Measurements from ENCODE around the gene NEK6.

Gene NEK6

DNA sequence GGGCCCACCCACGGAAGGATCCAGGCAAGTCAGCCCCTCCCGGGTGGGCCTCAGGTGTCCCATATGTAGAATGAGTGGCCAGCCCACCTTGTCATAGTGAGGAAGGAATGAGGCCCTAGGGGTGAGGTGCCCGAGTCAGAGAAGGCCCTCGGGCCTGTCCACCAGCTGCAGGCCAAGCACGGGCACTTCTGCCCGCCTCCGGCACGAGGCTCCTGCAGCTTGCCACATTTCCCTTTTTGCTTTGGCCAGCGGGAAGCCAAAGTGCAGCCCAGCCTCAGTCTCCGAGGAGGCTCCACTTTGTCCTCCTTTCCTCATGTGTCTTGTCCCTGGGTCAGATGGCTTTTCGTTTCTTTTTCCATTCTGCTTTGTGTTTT is 84.6 kb downstream of the NEK6 start:
- Histone ChIP-seq H3K9me3 (ENCODE audit: control insufficient read depth, low read length) (no peaks in the 10 kb centered on the region), H3K36me3 (ENCODE audit: control insufficient read depth, insufficient read depth, low read length) (no peaks in the 10 kb centered on the region), H3K4me3 (ENCODE audit: insufficient read depth, low read depth, low read length) (no peak overlapping the region), H3K27me3 (ENCODE audit: control insufficient read depth, insufficient read depth, low read length, poor library complexity, severe bottlenecking) (no peaks in the 10 kb centered on the region), H3K27ac (ENCODE audit: insufficient read depth, low read depth, low read length, poor library complexity, severe bottlenecking) (peak overlapping the region; percentile 16), H3K4me1 (ENCODE audit: control insufficient read depth, insufficient read depth, low read length) (peaks cover 19% of the 10 kb centered on the region)
- WGBS, 2 experiments = 94 to 95% methylated on average over 11 of the region's 11 CpGs

DNA sequence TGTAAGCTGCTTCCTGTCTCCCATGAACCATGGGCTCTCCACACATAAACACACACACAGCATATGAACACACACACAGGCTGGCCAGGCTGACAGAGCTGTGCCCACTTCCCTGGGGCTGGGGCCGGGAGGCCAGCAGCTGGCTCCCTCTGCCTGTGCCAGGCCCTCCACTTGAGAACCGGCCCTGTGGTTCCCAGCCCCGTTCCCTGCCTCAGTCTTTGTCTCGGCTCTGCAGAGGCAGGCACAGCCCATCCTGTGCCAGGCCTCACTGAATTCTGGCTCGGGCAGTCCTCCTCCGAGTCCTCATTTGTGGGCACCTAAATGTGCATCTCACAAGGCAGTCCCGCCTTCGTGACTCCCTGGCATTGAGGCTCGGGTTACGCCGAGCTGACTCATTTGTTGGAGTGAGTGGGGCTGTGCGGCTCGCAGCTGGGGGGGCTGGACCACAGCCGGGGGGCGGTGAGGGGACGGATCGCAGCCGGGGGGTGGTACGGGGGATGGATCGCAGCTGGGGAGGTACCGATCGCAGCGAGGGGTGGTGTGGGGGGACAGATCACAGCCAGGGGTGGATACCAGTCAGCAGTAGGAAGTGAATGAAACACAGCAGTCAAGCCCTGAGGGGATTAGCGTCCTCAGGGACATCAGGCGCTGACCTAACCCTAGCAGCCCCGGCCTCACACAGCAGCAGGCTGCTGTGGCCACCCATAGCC is 85.2 kb downstream of the NEK6 start:
- Histone ChIP-seq H3K4me3 (ENCODE audit: insufficient read depth, low read depth, low read length) (no peak overlapping the region), H3K27me3 (ENCODE audit: control insufficient read depth, insufficient read depth, low read length, poor library complexity, severe bottlenecking) (no peaks in the 10 kb centered on the region), H3K4me1 (ENCODE audit: control insufficient read depth, insufficient read depth, low read length) (peaks cover 19% of the 10 kb centered on the region), H3K9me3 (ENCODE audit: control insufficient read depth, low read length) (no peaks in the 10 kb centered on the region), H3K27ac (ENCODE audit: insufficient read depth, low read depth, low read length, poor library complexity, severe bottlenecking) (no peak overlapping the region), H3K36me3 (ENCODE audit: control insufficient read depth, insufficient read depth, low read length) (no peaks in the 10 kb centered on the region)
- WGBS, 2 experiments = 28 to 31% methylated on average over 26 of the region's 26 CpGs

DNA sequence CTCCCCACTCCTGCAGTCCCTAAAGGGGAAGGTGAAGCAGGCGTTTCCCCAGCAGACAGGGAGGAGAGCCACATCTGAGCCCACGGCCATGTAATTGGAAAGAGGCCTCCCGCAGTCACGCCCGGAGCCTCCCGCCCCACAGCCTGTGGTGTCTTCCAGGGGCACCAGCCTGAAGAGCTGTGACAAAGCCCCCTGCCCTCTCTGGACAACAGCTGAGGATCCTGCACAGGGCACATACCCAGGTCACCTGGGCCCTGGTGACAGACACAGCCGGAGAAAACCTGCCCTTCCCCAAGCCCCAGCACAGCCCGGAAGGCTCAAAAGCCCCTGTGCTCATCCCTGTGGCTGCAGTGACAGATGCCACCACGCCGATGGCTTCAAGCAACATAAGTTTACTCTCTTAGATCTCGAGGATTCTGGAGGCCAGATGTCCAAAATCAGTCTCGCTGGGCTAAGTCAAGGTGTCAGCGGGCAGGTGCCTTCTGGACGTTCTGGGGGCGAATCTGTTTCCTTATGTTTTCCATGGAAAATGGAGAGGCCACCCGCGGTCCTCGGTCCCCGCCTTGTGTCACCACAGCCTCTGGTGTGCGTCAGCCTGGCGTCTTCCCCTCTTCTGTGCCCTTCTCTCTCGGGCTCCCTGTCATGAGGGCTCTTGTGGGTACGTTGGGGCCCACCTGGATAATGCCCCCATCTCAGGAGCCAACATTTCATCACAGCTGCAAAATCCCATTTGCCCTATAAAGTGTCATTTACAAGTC is 86.0 kb downstream of the NEK6 start:
- 82 to 83% methylated on average over 23 of the region's 23 CpGs for WGBS, 2 experiments
- Histone ChIP-seq H3K27ac (ENCODE audit: insufficient read depth, low read depth, low read length, poor library complexity, severe bottlenecking) (no peak overlapping the region), H3K4me3 (ENCODE audit: insufficient read depth, low read depth, low read length) (no peak overlapping the region), H3K27me3 (ENCODE audit: control insufficient read depth, insufficient read depth, low read length, poor library complexity, severe bottlenecking) (no peaks in the 10 kb centered on the region), H3K9me3 (ENCODE audit: control insufficient read depth, low read length) (no peaks in the 10 kb centered on the region), H3K4me1 (ENCODE audit: control insufficient read depth, insufficient read depth, low read length) (peaks cover 19% of the 10 kb centered on the region), H3K36me3 (ENCODE audit: control insufficient read depth, insufficient read depth, low read length) (peaks cover 4% of the 10 kb centered on the region)

DNA sequence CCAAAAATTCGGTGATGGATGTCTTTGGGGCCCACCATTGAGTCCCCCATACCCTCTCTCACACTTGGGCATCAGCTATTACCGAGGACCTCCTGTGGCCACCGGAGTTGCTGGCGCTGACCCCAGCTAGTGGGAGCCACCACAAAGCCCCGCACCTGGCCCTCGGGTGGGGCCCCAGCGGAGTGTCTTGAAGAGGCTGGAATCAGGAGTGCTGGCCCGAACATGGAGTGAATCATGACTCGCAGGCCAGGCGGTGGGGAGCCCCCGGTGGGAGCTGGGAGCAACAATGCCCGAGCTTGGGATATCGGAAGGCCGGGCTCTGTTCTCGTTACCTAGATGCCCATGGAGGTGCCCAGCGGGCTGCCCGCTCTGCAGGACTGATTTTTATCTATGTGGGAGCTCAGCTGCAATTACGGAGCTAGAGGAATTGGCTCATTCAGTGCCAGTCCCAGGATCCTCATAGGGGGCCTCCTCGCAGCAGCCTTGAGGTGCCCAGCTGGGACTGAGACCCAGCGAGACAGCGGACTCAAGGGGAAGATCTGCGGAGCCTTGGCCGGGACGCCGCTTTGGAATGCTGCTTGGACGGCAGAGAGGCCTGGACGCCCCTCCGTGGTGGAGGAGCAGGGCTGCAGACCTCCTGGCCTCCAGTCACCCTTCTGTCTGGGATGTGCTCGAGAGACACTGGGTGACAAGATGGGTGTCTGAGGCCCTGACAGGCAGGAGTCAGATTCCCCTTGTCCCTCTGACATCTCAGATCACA is 86.7 kb downstream of the NEK6 start:
- peaks cover 5% of the 10 kb centered on the region for H3K36me3 ChIP-seq (ENCODE audit: control insufficient read depth, insufficient read depth, low read length)
- WGBS, 2 experiments = 94% methylated on average over 29 of the region's 29 CpGs
- H3K9me3 ChIP-seq (ENCODE audit: control insufficient read depth, low read length) = no peaks in the 10 kb centered on the region

DNA sequence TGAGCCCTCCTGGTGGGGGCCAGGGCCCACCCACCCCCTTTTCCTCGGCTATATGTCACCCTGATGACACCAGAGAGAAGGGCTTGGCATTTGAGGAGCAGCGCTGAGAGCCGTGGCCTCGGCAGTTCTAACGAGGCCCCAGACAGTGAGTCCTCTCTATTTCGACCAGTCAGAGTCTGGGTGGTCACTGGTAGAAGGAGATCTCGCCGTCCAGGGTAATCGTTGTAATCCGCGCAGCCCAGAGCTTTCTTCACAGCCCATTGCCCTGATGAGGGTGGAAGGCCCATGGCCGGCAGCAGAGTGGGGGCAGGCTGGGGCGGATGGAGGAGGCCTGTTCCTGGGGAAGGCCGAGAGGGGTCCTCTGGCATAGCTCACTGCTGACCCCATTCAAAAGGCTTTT is 87.3 kb downstream of the NEK6 start:
- H3K9me3 ChIP-seq (ENCODE audit: control insufficient read depth, low read length) = no peaks in the 10 kb centered on the region
- H3K27me3 ChIP-seq (ENCODE audit: control insufficient read depth, insufficient read depth, low read length, poor library complexity, severe bottlenecking) = no peaks in the 10 kb centered on the region
- H3K4me3 ChIP-seq (ENCODE audit: insufficient read depth, low read depth, low read length) = no peak overlapping the region
- WGBS, 2 experiments = 92% methylated on average over 14 of the region's 14 CpGs
- peaks cover 5% of the 10 kb centered on the region for H3K36me3 ChIP-seq (ENCODE audit: control insufficient read depth, insufficient read depth, low read length)
- H3K4me1 ChIP-seq (ENCODE audit: control insufficient read depth, insufficient read depth, low read length) = peaks cover 14% of the 10 kb centered on the region
- H3K27ac ChIP-seq (ENCODE audit: insufficient read depth, low read depth, low read length, poor library complexity, severe bottlenecking) = no peak overlapping the region

More for the DNA sequence above, 86.7 kb downstream of the NEK6 start:
- no peak overlapping the region for H3K27ac ChIP-seq (ENCODE audit: insufficient read depth, low read depth, low read length, poor library complexity, severe bottlenecking)
- no peaks in the 10 kb centered on the region for H3K27me3 ChIP-seq (ENCODE audit: control insufficient read depth, insufficient read depth, low read length, poor library complexity, severe bottlenecking)
- H3K4me1 ChIP-seq (ENCODE audit: control insufficient read depth, insufficient read depth, low read length) = peaks cover 16% of the 10 kb centered on the region
- H3K4me3 ChIP-seq (ENCODE audit: insufficient read depth, low read depth, low read length) = no peak overlapping the region

DNA sequence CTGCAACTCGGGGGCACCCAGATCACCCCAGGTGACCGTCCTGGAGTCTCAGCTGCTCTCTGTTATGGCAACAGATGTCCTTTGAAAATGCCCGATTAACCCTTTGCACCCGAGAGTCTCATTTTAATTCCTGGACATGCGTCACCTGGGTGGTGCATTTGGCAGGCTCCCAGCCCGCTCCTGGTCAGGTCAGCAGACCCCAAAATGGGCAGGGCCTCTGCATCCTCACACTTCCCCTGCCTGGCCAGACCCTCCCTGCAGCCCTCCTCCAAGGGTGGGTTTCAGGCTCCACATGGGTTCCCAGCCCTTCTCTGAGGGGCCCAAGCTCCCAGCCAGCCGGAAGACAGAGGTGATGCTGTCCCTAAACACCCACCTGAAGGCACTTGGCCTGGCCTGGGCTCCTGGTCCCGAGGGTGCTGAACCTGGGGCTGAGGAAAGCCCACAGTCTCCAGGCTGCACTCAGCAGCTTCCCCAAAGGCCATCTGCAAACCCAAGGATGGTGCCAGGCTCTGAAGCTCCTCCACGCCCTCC is 88.1 kb downstream of the NEK6 start:
- 94 to 95% methylated on average over 9 of the region's 9 CpGs for WGBS, 2 experiments
- Histone ChIP-seq H3K27ac (ENCODE audit: insufficient read depth, low read depth, low read length, poor library complexity, severe bottlenecking) (no peak overlapping the region), H3K4me3 (ENCODE audit: insufficient read depth, low read depth, low read length) (no peak overlapping the region), H3K36me3 (ENCODE audit: control insufficient read depth, insufficient read depth, low read length) (peaks cover 5% of the 10 kb centered on the region), H3K27me3 (ENCODE audit: control insufficient read depth, insufficient read depth, low read length, poor library complexity, severe bottlenecking) (no peaks in the 10 kb centered on the region), H3K9me3 (ENCODE audit: control insufficient read depth, low read length) (no peaks in the 10 kb centered on the region), H3K4me1 (ENCODE audit: control insufficient read depth, insufficient read depth, low read length) (peaks cover 14% of the 10 kb centered on the region)

DNA sequence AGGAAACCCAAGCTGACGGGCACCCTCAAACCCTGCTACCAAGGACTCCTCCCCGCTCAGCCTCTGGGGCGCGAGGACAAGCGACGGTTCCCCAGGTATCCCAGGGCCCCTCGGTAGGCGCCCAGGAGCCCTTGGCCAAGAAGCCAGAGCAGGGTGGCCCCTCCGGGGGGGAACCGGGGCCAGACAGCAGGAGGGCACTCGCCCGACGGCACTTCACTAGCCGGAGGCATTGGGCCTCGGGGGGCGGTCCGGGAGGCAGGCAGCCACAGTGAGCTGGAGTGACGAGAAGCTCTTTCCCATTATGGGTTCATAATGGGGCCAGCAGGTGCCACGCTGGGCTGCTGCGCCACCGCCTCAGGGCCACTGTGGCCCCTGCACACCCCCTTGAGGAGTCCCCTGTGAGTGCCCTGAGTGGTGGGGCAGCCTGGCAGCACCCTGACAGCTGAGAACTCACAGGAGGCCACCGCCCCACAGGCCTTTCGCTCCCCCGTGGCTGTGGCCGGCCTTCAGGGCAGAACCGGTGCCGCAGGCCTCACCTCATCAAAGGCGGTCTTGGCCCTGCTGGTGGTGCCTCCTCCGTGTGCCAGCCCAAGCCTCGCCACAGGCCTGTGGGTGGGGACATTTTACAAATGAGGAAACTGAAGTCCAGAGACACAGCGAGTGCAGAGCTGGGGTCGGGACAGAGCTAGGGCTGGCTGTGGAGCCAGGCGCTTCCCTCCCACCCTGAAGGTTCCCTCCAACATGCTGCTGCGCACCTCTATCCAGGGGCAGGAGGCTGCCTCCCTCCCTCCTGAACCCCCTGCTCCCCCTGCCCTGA is 88.8 kb downstream of the NEK6 start:
- WGBS, 2 experiments = 92 to 93% methylated on average over 34 of the region's 34 CpGs
- H3K27ac ChIP-seq (ENCODE audit: insufficient read depth, low read depth, low read length, poor library complexity, severe bottlenecking) = no peak overlapping the region
- peaks cover 14% of the 10 kb centered on the region for H3K4me1 ChIP-seq (ENCODE audit: control insufficient read depth, insufficient read depth, low read length)
- H3K4me3 ChIP-seq (ENCODE audit: insufficient read depth, low read depth, low read length) = no peak overlapping the region
- peaks cover 5% of the 10 kb centered on the region for H3K36me3 ChIP-seq (ENCODE audit: control insufficient read depth, insufficient read depth, low read length)
- no peaks in the 10 kb centered on the region for H3K27me3 ChIP-seq (ENCODE audit: control insufficient read depth, insufficient read depth, low read length, poor library complexity, severe bottlenecking)
- H3K9me3 ChIP-seq (ENCODE audit: control insufficient read depth, low read length) = no peaks in the 10 kb centered on the region

DNA sequence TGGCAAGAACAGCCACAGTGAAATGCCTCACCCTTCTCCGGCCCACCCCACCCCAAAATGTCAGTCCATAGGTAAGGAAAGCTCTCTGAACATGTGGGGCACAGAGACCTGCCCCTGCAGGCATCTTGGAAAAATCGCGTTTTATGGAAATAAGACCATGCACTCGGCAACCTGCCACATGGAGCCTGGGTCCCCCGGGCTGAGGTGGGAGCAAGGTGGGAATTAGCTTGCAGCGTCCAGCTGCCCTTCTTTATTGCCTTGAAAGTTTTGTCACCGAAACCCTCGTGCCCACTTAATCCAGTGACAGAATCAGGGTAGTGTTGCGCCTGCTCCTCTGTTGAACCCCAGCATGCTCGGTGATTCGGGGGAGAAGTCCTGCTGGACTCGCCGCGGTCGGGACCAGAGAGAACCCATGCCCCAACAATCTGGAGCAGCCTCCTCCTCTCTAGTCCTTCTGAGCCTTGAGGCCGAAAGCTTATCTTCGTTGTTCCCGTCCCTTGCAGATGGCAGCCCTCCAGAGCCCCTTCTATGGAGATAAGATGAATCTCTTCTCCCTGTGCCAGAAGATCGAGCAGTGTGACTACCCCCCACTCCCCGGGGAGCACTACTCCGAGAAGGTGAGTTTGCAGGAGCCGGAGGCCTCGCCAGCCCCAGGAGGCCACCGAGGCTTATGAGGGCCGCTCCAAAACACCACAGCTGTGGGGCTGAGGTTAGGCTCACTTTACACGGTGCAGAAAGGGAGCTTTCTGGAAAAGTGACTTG is 89.6 kb downstream of the NEK6 start:
- H3K4me1 ChIP-seq (ENCODE audit: control insufficient read depth, insufficient read depth, low read length) = peaks cover 13% of the 10 kb centered on the region
- 95% methylated on average over 26 of the region's 26 CpGs for WGBS, 2 experiments
- H3K36me3 ChIP-seq (ENCODE audit: control insufficient read depth, insufficient read depth, low read length) = peaks cover 5% of the 10 kb centered on the region

DNA sequence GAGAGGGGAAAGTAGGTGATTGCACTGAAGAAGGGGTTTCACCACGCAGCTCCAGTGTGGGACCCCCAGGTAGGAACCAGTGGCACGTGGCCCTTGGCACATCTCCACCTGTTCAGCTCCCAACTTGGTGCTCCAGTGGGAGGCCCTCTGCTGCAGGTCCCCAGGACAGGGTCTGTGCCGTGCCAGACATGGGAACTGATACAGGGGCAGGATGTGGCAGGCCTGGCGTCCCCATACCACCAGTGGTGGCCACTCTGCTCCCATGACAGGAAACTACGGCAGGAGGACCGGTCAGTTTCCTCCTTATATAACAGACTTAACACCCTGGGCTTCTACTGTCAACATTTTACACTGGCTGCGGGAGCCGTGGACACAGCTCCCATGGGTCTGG is 90.2 kb downstream of the NEK6 start:
- H3K36me3 ChIP-seq (ENCODE audit: control insufficient read depth, insufficient read depth, low read length) = peaks cover 8% of the 10 kb centered on the region
- no peak overlapping the region for H3K27ac ChIP-seq (ENCODE audit: insufficient read depth, low read depth, low read length, poor library complexity, severe bottlenecking)
- H3K27me3 ChIP-seq (ENCODE audit: control insufficient read depth, insufficient read depth, low read length, poor library complexity, severe bottlenecking) = no peaks in the 10 kb centered on the region
- H3K4me1 ChIP-seq (ENCODE audit: control insufficient read depth, insufficient read depth, low read length) = peaks cover 7% of the 10 kb centered on the region
- 93% methylated on average over 8 of the region's 8 CpGs for WGBS, 2 experiments
- no peak overlapping the region for H3K4me3 ChIP-seq (ENCODE audit: insufficient read depth, low read depth, low read length)
- no peaks in the 10 kb centered on the region for H3K9me3 ChIP-seq (ENCODE audit: control insufficient read depth, low read length)

More for the DNA sequence above, 89.6 kb downstream of the NEK6 start:
- H3K4me3 ChIP-seq (ENCODE audit: insufficient read depth, low read depth, low read length) = no peak overlapping the region
- no peak overlapping the region for H3K27ac ChIP-seq (ENCODE audit: insufficient read depth, low read depth, low read length, poor library complexity, severe bottlenecking)
- no peaks in the 10 kb centered on the region for H3K27me3 ChIP-seq (ENCODE audit: control insufficient read depth, insufficient read depth, low read length, poor library complexity, severe bottlenecking)
- H3K9me3 ChIP-seq (ENCODE audit: control insufficient read depth, low read length) = no peaks in the 10 kb centered on the region

Data from ectodermal cell (in vitro differentiated cells).